PC-3 (cell line): Measurements from ENCODE around the gene NR1H4. TPM values are rescaled to one million over a fixed set of nuclear protein-coding genes. Genes with fewer than 3 reads are reported as not detected.

ENCODE experiments used
- ATAC-seq: fragments of 200-7000 bp; cut with Tn5 transposase; 2 replicates; pipeline ENCODE4 v1.9.1; 2020; ENCODE audit warnings: mild to moderate bottlenecking, moderate library complexity
- BruUV-seq: library from RNA; stranded (reverse); fragments of 400-500 nt; replicated peaks from 2 replicates; lab custom pipeline; 2021; lab: Mats Ljungman, UMichigan
- CTCF ChIA-PET: fragments of 300-600 bp; sonication (Branson Sonifier 250); formaldehyde crosslinking; loops from one replicate; lab custom pipeline; 2022; ENCODE audit warnings: antibody characterized with exemption; lab: Charles Lee
- POLR2A ChIA-PET: fragments of 300-600 bp; sonication (Branson Sonifier 250); formaldehyde crosslinking; loops from one replicate; lab custom pipeline; 2022; ENCODE audit warnings: antibody characterized with exemption; ENCODE audit not compliant: unreplicated experiment; lab: Charles Lee
- DNase-seq: peaks from one replicate; pipeline ENCODE4 v3.0.0-alpha.2; 2015
- H2AFZ ChIP-seq: fragments of 300-600 bp; sonication (generic); 2 replicates; pipeline ENCODE4 v1.6.0; 2016; ENCODE audit warnings: antibody characterized with exemption, low read length
- H3F3A ChIP-seq: fragments of 300-600 bp; sonication (generic); one replicate; pipeline ENCODE4 v1.6.0; 2017; ENCODE audit warnings: antibody characterized with exemption, low read length, control low read depth, mild to moderate bottlenecking; ENCODE audit not compliant: unreplicated experiment
- H3K27ac ChIP-seq: fragments of 300-600 bp; sonication (generic); 2 replicates; pipeline ENCODE4 v1.5.1; 2016; ENCODE audit warnings: mild to moderate bottlenecking, low read length
- H3K27me3 ChIP-seq: fragments of 300-600 bp; sonication (generic); 2 replicates; pipeline ENCODE4 v1.6.1; 2016; ENCODE audit warnings: low read length, mixed read lengths
- H3K36me3 ChIP-seq: fragments of 300-600 bp; sonication (generic); 2 replicates; pipeline ENCODE4 v1.6.1; 2016; ENCODE audit warnings: low read depth, mixed run types, low read length, mixed read lengths
- H3K4me1 ChIP-seq: fragments of 300-600 bp; sonication (generic); 2 replicates; pipeline ENCODE4 v1.5.1; 2016; ENCODE audit warnings: low read length; ENCODE audit not compliant: insufficient read depth
- H3K4me2 ChIP-seq: fragments of 300-600 bp; sonication (generic); 2 replicates; pipeline ENCODE4 v1.6.0; 2016; ENCODE audit warnings: low read length
- H3K4me3 ChIP-seq: fragments of 300-600 bp; sonication (generic); 2 replicates; pipeline ENCODE4 v1.5.1; 2016; ENCODE audit warnings: mild to moderate bottlenecking, low read length, mixed read lengths
- H3K79me2 ChIP-seq: fragments of 300-600 bp; sonication (generic); 2 replicates; pipeline ENCODE4 v1.6.1; 2017; ENCODE audit warnings: low read length, mixed read lengths
- H3K9ac ChIP-seq: fragments of 300-600 bp; sonication (generic); 2 replicates; pipeline ENCODE4 v1.6.0; 2016; ENCODE audit warnings: mild to moderate bottlenecking, low read length
- H3K9me2 ChIP-seq: fragments of 300-600 bp; sonication (generic); replicated peaks from 2 replicates; pipeline ENCODE4 v1.6.1; 2016; ENCODE audit warnings: mixed run types, low read length, mixed read lengths
- H3K9me3 ChIP-seq: fragments of 300-600 bp; sonication (generic); 2 replicates; pipeline ENCODE4 v1.6.1; 2016; ENCODE audit warnings: low read length, mixed read lengths
- H4K20me1 ChIP-seq: fragments of 300-600 bp; sonication (generic); 2 replicates; pipeline ENCODE4 v1.6.1; 2016; ENCODE audit warnings: low read length, mixed read lengths
- EZH2 ChIP-seq: fragments of 300-600 bp; sonication (generic); IDR thresholded peaks from one replicate; pipeline ENCODE4 v1.6.1; 2017; ENCODE audit warnings: antibody characterized with exemption, mild to moderate bottlenecking, low read length; ENCODE audit not compliant: unreplicated experiment
- EZH2phosphoT487 ChIP-seq: fragments of 300-600 bp; sonication (generic); IDR thresholded peaks from 2 replicates; pipeline ENCODE4 v1.6.1; 2018; ENCODE audit warnings: mild to moderate bottlenecking, antibody characterized with exemption, low read length, borderline replicate concordance
- intact Hi-C: fragments of 100-400 bp; cut with micrococcal nuclease; formaldehyde crosslinking; loops from 2 replicates; pipeline ENCODE4 v1.9.0; 2023
- total RNA-seq: library from RNA; depleted of rRNA; stranded (reverse); fragments of >200 nt; gene quantifications from 2 replicates; pipeline ENCODE4 v1.2.3, GENCODE V29; 2014
- TF ChIP-seq, protein P1 (sequence below): fragments of 300-600 bp; sonication (generic); conservative IDR thresholded peaks from 2 replicates; pipeline ENCODE4 v1.5.1; 2017; ENCODE audit warnings: antibody characterized with exemption, low read depth, mild to moderate bottlenecking, low read length

NR1H4 gene
- total RNA-seq, 1 experiment from 2014 or later, result not detected

DNA sequence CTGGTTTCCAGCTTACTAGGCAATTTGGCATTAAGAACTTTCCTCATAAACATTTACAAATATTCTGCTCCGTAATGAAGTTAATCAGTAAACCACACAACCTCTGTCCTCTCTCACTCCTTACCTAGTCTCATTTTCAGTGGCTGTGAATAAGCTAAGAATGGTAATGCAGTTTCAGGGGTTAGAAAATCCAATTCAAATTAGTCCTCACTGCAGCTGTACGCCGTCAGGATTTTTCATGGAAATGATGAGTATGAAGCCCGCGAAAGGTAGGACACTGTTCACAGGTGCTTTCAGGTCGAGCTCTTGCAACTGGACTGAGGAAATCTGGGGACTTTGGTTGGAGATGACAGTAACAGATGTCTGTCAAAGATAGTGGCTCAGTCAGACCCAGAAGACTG lies 29.6 kb downstream of the NR1H4 start:
- Histone ChIP-seq H3K79me2 (no peaks in the 10 kb centered on the region), H3K9me2 (no peaks in the 10 kb centered on the region), H3K27ac (no peak overlapping the region), H3K9me3 (no peaks in the 10 kb centered on the region), H3K4me2 (no peak overlapping the region), H2AFZ (no peak overlapping the region), H3K4me1 (no peaks in the 10 kb centered on the region), H3K27me3 (peaks cover 65% of the 10 kb centered on the region), H3K9ac (no peak overlapping the region), H4K20me1 (no peaks in the 10 kb centered on the region), H3F3A (no peaks in the 10 kb centered on the region), H3K4me3 (no peak overlapping the region), H3K36me3 (no peaks in the 10 kb centered on the region)
- BruUV-seq, result no TSS peak
- CTCF ChIA-PET, result no interaction called here
- POLR2A ChIA-PET, result no interaction called here
- TF ChIP-seq EZH2phosphoT487, result no peak
- no peak for TF ChIP-seq EZH2
- TF ChIP-seq, protein P1, sequence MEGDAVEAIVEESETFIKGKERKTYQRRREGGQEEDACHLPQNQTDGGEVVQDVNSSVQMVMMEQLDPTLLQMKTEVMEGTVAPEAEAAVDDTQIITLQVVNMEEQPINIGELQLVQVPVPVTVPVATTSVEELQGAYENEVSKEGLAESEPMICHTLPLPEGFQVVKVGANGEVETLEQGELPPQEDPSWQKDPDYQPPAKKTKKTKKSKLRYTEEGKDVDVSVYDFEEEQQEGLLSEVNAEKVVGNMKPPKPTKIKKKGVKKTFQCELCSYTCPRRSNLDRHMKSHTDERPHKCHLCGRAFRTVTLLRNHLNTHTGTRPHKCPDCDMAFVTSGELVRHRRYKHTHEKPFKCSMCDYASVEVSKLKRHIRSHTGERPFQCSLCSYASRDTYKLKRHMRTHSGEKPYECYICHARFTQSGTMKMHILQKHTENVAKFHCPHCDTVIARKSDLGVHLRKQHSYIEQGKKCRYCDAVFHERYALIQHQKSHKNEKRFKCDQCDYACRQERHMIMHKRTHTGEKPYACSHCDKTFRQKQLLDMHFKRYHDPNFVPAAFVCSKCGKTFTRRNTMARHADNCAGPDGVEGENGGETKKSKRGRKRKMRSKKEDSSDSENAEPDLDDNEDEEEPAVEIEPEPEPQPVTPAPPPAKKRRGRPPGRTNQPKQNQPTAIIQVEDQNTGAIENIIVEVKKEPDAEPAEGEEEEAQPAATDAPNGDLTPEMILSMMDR, result no peak
- DNase-seq (no peak), ATAC-seq (no peak)
- intact Hi-C loops, result no loop called here

- BruUV-seq, result no TSS peak
- Histone ChIP-seq H3K27me3 (peaks cover 65% of the 10 kb centered on the region), H3F3A (no peaks in the 10 kb centered on the region), H3K9me2 (no peaks in the 10 kb centered on the region), H3K4me3 (no peak overlapping the region), H3K9ac (no peak overlapping the region), H3K4me2 (no peak overlapping the region), H2AFZ (no peak overlapping the region), H4K20me1 (no peaks in the 10 kb centered on the region), H3K36me3 (no peaks in the 10 kb centered on the region), H3K27ac (no peak overlapping the region), H3K9me3 (no peaks in the 10 kb centered on the region), H3K4me1 (no peaks in the 10 kb centered on the region), H3K79me2 (no peaks in the 10 kb centered on the region)
- ATAC-seq (no peak), DNase-seq (no peak)
- intact Hi-C loops, result no loop called here
- CTCF ChIA-PET, result no interaction called here
- TF ChIP-seq, protein P1, result no peak
- POLR2A ChIA-PET, result no interaction called here
Observed at GRCh38 chr12:100504804-100505203, 31.1 kb downstream of the NR1H4 start.

- H3K9ac ChIP-seq, result no peak overlapping the region
- CTCF ChIA-PET, result no interaction called here
- H4K20me1 ChIP-seq, result no peaks in the 10 kb centered on the region
- intact Hi-C loops, result no loop called here
- no peaks in the 10 kb centered on the region for H3K79me2 ChIP-seq
- no TSS peak for BruUV-seq
- TF ChIP-seq, protein P1, result no peak
- TF ChIP-seq EZH2phosphoT487 (no peak), EZH2 (no peak)
- H3K27me3 ChIP-seq, result peaks cover 61% of the 10 kb centered on the region
- H2AFZ ChIP-seq, result no peak overlapping the region
- H3K4me2 ChIP-seq, result no peak overlapping the region
- no peaks in the 10 kb centered on the region for H3K9me3 ChIP-seq
- no peaks in the 10 kb centered on the region for H3K36me3 ChIP-seq
- ATAC-seq, result no peak
- H3K27ac ChIP-seq, result no peak overlapping the region
- no peak for DNase-seq
- no peaks in the 10 kb centered on the region for H3K9me2 ChIP-seq
- no peaks in the 10 kb centered on the region for H3F3A ChIP-seq
- POLR2A ChIA-PET, result no interaction called here
- no peaks in the 10 kb centered on the region for H3K4me1 ChIP-seq
- no peak overlapping the region for H3K4me3 ChIP-seq
Observed at GRCh38 chr12:100508751-100509150, 35.1 kb downstream of the NR1H4 start.
